Erythroblast (primary cell): Measurements from ENCODE around the gene CRELD1.
"Not testable (repeated sequence)": the region's sequence is repeated elsewhere in the genome, so short reads cannot be mapped to it uniquely, and the experiment has no call there.

Experiments
- DNase-seq, 2 experiments: peaks; one replicate each; lab custom pipeline; 2025; lab: John Stamatoyannopoulos, UW
- GATA1 ChIP-seq: IDR thresholded peaks from 2 replicates; pipeline ENCODE4 v1.6.1; 2011; ENCODE audit warnings: low read depth, mild to moderate bottlenecking, control low read depth, low read length, moderate library complexity
- POLR2A ChIP-seq: IDR thresholded peaks from 2 replicates; pipeline ENCODE4 v1.6.1; 2011; ENCODE audit warnings: mild to moderate bottlenecking, low read length

The CRELD1 gene

DNA sequence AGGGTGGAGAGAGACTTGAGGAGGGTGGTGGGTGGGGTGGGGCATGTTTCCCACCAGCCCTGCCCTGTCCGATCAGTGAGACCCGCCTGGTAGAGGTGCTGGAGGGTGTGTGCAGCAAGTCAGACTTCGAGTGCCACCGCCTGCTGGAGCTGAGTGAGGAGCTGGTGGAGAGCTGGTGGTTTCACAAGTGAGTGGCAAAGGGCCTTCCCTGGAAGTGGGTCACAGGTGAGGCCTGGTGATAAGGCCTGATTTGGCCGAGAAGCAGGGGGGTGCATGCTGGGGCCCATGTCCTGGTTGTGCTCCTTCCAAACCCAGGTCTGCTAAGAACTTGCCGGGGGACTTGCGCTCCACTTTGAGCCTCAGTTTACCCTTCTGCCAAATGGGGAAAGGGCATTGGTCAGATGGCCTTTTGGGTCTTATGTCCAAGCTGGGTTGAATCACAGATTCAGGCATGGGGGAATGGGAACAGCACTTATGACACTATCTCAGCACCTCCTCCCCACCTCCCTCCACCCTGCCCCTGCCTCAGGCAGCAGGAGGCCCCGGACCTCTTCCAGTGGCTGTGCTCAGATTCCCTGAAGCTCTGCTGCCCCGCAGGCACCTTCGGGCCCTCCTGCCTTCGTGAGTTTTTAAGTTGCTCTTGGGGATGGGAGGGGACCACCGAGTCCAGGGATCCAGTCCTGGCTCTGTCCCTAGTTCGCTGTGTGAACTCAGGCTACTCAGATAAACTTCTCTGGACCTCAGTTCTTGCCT is 4.0 kb downstream of the CRELD1 start:
- DNase-seq, result peak in 1 of 2 experiments; percentile 23
- no peak for TF ChIP-seq GATA1
- no peak for TF ChIP-seq POLR2A

DNA sequence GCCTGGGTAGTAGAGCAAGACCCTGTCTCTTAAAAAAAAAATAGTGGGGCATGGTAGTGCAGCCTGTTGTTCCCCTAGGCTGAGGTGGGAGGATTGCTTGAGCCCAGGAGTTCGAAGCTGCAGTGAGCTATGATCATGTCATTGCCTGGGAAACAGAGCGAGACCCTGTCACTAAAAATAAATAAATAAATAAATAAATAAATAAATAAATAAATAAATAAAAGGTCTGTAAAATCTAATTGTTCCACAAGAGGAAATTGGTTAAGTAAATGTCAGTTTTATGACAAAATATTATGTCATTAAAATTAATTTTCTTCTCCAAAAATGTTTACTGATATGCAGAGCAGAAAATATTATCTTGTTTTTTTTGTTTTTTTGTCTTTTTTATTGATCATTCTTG is 5.3 kb downstream of the CRELD1 start:
- TF ChIP-seq GATA1 (no peak), POLR2A (no peak)
- DNase-seq, result no peak

DNA sequence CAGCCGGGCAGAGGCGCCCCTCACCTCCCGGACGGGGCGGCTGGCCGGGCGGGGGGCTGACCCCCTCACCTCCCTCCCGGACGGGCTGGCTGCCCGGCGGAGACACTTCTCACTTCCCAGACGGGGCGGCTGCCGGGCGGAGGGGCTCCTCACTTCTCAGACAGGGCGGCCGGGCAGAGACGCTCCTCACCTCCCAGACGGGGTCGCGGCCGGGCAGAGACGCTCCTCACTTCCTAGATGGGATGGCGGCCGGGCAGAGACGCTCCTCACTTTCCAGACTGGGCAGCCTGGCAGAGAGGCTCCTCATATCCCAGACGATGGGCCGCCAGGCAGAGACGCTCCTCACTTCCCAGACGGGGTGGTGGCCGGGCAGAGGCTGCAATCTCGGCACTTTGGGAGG is 6.3 kb downstream of the CRELD1 start:
- not testable (repeated sequence) for DNase-seq

DNA sequence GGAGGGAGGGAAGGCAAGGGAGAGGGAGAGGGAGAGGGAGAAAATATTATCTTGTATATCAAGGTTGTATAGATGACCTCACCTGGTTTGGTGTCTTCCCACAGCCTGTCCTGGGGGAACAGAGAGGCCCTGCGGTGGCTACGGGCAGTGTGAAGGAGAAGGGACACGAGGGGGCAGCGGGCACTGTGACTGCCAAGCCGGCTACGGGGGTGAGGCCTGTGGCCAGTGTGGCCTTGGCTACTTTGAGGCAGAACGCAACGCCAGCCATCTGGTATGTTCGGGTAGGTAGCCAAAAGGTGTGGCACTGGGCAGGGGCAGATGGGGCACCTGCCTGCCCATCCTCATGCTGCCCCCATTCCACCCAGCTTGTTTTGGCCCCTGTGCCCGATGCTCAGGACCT is 7.1 kb downstream of the CRELD1 start:
- TF ChIP-seq POLR2A, result no peak
- TF ChIP-seq GATA1, result no peak
- DNase-seq, result no peak

DNA sequence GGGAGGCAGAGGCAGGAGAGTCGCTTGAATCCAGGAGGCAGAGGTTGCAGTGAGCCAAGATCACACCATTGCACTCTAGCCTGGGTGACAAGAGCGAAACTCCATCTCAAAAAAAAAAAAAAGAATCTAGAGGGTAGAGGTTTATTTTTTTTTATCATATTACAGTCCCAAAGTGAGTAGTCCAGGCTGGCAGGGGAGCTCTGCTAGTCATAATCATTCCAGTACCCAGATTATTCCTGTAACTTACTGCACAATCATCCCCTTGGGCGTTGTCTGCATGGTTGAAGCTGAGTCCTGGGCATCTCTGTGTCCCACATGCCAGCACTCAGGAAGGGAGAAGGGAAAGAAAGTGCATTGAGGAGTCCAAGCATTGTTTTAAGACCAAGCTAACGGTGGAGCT is 8.5 kb downstream of the CRELD1 start:
- DNase-seq, result no peak
- no peak for TF ChIP-seq GATA1
- TF ChIP-seq POLR2A, result no peak

DNA sequence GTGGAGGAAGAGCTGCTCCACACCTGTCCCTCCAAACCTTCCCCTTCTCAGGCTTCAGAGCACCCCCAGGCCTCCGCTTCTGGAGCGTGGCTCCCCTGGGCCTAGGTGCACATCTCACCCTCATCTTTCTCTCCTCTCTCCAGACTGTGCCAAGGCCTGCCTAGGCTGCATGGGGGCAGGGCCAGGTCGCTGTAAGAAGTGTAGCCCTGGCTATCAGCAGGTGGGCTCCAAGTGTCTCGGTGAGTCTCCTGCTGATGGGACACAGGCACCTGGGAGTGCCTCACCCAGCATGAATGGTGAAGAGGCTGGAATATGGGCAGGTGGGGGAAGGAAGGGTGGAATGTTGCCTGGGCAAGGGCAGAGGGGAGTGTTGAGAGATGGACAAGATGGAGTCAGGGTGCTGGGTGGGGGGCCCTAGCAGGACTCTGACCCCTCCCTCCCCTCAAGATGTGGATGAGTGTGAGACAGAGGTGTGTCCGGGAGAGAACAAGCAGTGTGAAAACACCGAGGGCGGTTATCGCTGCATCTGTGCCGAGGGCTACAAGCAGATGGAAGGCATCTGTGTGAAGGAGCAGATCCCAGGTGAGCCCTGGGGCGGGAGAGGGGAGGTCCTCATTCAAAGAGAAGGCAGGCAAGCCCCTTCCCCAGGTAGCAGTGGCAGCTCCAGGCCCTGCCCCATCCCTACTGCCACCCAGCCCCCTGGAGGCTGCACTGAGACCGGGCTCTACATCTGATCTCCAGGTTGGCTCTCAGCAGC is 9.5 kb downstream of the CRELD1 start:
- DNase-seq, result no peak
- TF ChIP-seq POLR2A, result no peak
- no peak for TF ChIP-seq GATA1

DNA sequence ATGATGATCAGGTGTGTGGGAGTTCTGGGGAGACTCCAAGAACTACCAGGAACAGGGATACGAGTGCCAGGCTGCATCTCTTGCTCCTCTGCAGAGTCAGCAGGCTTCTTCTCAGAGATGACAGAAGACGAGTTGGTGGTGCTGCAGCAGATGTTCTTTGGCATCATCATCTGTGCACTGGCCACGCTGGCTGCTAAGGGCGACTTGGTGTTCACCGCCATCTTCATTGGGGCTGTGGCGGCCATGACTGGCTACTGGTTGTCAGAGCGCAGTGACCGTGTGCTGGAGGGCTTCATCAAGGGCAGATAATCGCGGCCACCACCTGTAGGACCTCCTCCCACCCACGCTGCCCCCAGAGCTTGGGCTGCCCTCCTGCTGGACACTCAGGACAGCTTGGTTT is 10.6 kb downstream of the CRELD1 start:
- DNase-seq, result no peak
- TF ChIP-seq GATA1 (no peak), POLR2A (no peak)

DNA sequence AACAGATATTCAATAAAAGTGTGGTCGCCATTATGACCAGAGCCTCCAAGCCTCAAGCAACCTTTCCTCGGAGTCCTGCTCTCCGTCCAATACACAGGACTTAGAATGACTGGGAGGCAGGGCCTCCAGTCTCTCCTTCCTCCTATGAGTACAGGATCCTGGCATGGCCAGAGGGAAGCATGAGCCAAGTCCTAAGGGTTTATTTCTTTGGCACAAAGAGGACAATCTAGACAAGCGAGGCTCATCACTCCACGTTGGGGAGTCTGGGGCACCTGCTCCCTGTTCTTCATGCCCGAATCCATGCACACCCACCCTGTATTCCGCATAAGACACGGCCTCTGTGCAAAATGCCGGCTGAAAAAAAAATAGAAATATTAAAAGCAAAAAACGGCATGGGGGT is 11.7 kb downstream of the CRELD1 start:
- TF ChIP-seq GATA1 (no peak), POLR2A (no peak)
- DNase-seq, result no peak

DNA sequence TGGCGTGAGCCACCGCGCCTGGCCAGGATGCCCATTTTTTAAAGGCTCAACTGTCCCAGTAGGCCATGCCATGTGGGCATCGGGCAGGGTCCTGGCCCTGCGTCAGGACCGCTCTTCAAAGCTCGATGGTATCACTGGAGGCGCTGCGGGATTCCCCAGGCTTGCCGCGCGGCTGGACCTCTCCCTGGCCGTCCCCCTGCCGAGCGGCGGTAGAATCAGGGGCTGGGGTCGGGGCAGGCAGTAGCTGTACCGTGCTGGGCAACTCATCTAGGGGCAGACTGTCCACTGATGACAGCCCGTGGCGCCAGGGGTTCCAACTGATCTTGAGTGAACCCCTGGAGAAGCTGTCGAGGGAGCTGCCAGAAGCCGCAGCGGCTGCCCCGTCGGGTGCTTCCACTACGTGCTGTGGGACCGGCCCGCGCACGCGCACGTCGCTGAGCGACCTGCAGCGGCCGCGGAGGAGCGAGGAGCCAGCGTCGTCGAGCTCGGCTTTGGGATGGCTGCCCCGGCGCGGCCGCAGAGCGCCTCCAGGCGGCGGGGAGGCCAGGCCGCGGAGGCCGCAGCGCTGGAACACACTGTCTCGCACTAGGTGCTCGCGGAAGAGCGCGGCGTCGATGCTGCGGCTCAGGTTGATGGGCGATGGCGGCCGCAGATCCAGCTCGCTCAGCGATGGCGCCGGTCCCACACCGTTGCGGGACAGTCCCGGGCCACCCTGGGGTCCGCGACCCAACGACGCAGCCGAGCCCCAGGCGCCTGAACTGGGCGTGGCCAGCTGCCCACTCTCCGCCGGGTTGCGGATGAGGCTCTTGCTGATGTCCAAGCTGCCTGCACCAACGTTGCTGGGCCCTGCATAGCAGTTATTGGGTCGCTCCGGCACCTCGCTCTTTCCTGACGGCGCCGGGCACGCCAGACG is 12.7 kb downstream of the CRELD1 start:
- TF ChIP-seq GATA1 (no peak), POLR2A (peak; percentile 65)
- peak; percentile 93 to 94 for DNase-seq

DNA sequence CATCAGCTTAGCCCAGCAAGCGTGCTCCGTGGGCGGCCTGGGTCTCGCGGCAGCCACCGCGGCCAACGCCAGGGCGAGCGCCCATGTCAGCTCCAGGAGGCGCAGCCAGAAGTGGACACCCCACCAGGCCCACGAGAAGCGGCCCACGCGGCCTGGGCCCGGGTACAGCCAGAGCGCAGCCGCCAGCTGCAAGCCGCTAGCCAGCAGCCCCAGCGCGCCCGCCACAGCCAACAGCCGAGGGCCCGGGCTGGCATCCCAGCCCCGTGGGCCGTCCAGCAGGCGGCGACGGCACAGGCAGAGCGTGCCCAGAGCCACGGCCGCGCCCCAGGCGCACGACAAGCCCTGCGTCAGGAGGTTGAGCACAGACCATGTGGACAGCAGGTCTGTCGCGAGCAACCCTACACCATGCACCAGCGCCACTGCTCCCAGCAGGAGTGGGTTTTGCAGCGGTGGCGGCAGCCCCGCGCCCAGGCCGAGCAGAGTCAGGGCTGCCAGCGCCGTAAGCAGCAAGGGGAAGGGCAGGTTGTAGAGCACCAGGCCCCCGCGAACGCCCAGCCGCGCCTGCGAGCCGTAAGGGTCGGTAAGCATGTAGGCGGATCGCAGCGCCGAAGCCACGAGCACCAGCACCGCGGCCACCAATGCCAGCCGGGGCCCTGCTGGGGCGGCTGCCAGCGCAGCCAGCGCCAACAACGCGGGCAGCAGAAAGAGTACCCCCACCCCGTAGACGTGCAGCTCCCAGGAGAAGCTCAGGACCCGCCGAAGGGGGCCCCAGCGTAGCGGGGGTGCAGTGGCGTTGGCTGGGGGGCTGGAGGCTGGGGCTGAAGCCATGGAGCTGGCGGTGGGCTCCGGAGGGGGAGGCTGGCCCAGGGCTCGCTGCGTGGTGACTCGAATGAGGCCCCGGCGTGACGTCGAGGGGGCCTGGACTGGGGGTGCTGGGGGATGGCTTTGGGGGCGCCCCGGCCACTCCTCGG is 13.7 kb downstream of the CRELD1 start:
- DNase-seq, result peak; percentile 33
- TF ChIP-seq GATA1 (no peak), POLR2A (no peak)

DNA sequence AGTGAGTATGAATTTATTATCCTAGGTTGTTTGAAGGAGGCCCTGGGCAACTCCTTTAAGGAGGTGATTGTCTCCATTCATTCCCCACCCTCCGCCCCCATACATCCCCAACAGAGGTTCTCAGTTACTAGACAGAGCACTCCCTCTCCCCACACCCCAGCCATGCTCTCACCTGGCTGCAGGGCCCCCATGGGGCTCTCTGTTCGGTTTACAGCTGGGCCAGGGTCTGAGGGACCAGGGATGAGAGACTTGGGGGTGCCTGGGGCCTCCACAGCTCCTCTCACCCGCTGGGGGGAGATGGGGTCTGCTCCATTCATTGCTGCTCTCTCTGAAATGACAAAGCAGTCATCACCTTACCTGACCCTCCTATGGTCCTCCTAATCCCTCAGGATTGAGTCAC is 15.0 kb downstream of the CRELD1 start:
- TF ChIP-seq GATA1, result no peak
- TF ChIP-seq POLR2A, result no peak
- DNase-seq, result no peak

DNA sequence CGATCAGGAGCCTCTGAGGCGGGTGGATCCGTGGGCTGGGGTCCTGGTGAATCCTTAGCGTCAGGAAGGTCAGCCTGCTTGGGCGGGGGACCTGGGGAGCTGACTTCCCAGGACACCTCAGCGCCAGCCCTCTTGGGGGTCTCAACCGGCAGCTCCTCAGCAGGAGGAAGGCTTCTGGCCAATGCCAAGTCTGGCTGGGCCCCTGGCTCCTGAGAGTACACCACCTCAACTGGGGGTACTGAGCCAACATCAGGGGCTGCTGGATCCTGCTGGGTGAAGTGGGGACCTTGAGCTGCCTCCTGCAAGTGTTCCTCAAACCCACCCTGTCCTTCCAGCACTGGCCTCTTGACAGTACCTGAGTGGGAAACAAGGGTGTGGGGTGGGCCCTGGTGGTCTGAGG is 15.5 kb downstream of the CRELD1 start:
- no peak for DNase-seq
- no peak for TF ChIP-seq GATA1
- no peak for TF ChIP-seq POLR2A

DNA sequence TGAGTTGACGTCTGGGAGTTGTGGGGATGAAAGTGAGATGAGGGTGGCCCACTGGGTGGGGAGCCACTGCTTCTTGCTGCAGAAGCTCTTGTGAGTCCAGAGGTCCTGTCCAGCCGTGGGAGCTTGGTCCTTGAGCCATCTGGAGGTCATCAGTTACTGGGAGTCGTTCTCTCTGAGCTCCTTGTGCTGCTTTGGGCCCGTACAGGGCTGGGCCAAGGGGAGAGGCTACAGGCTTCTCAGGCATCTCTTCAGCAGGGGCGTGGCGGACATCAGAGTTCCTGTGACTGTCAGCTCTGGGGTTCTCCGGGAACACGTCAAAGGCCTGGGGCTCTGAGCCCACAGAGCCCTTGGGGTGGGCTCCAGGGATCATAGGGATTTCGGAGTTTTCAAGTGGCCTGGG is 16.0 kb downstream of the CRELD1 start:
- no peak for DNase-seq
- TF ChIP-seq GATA1 (no peak), POLR2A (no peak)
